Esophagus muscularis mucosa (tissue), 4 donors: Measurements from ENCODE around the gene FTO.

Experiments
- EP300 ChIP-seq: sonication (generic); formaldehyde crosslinking; IDR thresholded peaks from one replicate; pipeline ENCODE4 v1.6.1; 2017; ENCODE audit warnings: antibody characterized with exemption
- POLR2A ChIP-seq: fragments of 450-650 bp; IDR thresholded peaks from one replicate; pipeline ENCODE4 v1.6.1; 2017; ENCODE audit warnings: antibody characterized with exemption, moderate library complexity, mild to moderate bottlenecking, low read depth
- POLR2AphosphoS5 ChIP-seq, 2 donors: sonication (generic); formaldehyde crosslinking; IDR thresholded peaks; one replicate each; pipeline ENCODE4 v1.6.1; 2017; ENCODE audit warnings: antibody characterized with exemption in 2 of 2
- TF ChIP-seq, protein P1 (sequence below), 3 experiments: fragments of 200-600 bp in 2 of 3; fragments of 450-650 bp in 1 of 3; sonication (generic) in 2 of 3; IDR thresholded peaks; one replicate each; pipeline ENCODE4 v1.5.1; 2017 to 2019; ENCODE audit warnings: antibody characterized with exemption in 3 of 3, mild to moderate bottlenecking in 2 of 3, moderate library complexity in 1 of 3

DNA sequence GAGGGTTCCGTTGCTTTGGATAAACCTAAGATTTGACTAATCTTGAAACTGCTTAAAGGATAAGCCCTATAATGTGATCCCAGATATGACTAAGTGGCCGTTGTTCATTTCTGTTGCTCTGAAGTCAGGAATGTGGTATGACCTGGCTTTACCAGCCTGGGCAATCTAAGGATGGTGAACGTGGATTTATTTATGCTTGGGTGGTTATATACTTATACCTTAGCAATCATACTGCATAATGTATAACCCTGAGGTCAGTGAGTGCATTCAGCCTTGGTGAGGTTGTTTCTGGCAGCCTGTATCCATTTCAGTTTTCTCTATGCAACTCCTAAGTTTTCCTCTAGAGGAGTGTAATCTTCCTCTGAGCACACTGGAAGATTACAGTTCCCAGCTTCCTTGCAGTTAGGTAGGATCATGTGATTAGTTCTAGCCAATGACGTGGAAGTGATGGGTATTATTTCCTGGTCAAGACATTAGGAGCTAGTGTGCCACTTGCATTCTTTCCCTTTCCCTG is 41.9 kb downstream of the FTO start:
- TF ChIP-seq, protein P1, sequence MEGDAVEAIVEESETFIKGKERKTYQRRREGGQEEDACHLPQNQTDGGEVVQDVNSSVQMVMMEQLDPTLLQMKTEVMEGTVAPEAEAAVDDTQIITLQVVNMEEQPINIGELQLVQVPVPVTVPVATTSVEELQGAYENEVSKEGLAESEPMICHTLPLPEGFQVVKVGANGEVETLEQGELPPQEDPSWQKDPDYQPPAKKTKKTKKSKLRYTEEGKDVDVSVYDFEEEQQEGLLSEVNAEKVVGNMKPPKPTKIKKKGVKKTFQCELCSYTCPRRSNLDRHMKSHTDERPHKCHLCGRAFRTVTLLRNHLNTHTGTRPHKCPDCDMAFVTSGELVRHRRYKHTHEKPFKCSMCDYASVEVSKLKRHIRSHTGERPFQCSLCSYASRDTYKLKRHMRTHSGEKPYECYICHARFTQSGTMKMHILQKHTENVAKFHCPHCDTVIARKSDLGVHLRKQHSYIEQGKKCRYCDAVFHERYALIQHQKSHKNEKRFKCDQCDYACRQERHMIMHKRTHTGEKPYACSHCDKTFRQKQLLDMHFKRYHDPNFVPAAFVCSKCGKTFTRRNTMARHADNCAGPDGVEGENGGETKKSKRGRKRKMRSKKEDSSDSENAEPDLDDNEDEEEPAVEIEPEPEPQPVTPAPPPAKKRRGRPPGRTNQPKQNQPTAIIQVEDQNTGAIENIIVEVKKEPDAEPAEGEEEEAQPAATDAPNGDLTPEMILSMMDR (IDR thresholded peaks at IDR 0.05) = peak in 1 of 3 experiments; percentile 6
- no peak for TF ChIP-seq POLR2A
- no peak for TF ChIP-seq POLR2AphosphoS5 (IDR thresholded peaks at IDR 0.05)
- no peak for TF ChIP-seq EP300
